GM19455 (cell line): ENCODE results near the gene USP34.
A peak's percentile ranks its signal among the peaks of the same experiment; 100 is the strongest.
"Not testable (repeated sequence)": the region's sequence is repeated elsewhere in the genome, so short reads cannot be mapped to it uniquely, and the experiment has no call there.

ENCODE experiments used
- ATAC-seq: cut with Tn5 transposase; IDR thresholded peaks from one replicate; pipeline ENCODE4 v1.9.1; 2021; ENCODE audit not compliant: unreplicated experiment

USP34 gene

DNA sequence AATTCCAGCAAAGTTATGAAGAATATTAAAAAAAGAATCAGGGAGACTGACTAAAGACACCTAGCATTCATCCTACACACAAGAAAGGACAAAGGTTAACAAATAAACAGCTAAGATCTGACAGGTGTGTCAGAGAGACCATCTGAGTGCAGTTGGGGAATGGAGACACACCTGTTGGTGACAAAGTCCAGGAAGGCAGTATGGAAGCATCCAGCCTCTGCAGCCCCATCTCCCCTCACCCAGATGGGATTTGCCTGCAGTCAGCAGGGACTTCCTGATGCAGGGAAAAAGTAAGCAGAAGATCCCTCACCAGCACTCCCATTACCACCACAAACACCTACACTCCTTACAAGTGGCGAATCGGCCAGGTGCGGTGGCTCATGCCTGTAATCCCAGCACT is 37.9 kb downstream of the USP34 start:
- no peak for ATAC-seq

DNA sequence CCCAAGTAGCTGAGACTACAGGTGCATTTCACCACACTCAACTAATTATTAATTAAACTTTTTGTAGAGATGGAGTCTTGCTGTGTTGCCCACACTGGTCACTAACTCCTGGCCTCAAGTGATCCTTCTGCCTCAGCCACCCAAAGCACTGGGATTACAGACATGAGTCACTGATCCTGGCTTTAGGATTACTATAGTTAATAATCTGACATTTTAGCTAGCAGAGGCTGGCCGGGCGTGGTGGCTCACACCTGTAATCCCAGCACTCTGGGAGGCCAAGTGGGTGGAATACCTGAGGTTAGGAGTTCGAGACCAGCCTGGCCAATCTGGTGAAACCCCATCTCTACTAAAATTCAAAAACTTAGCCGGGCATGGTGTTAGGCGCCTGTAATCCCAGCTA is 39.5 kb downstream of the USP34 start:
- ATAC-seq: no peak

GRCh38 chr2:61426267-61426897 is 44.5 kb downstream of the USP34 start:
- peak; percentile 62 for ATAC-seq

- ATAC-seq: no peak
Observed at GRCh38 chr2:61425605-61426155, 45.2 kb downstream of the USP34 start.

GRCh38 chr2:61423714-61424113 is 47.2 kb downstream of the USP34 start:
- no peak for ATAC-seq

DNA sequence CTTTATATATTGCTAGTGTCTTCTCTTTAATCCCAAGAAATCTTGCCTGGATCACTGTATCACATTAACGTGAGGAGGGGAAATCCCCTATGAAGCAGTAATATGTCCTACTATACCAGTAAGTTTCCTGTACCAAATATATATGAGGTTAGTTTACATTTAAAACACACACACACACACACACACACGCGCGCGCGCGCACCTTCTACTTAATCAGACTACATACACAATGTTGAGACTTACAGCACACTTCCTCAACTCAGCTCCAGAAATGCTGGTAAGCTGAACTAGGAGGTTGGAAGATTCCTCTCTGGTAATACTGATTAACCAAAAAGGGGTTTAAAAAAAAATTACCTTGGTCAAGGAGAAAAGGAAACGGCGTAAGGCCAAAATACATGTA is 49.3 kb downstream of the USP34 start:
- no peak for ATAC-seq

- no peak for ATAC-seq
Observed at GRCh38 chr2:61420991-61421544, 49.8 kb downstream of the USP34 start.

DNA sequence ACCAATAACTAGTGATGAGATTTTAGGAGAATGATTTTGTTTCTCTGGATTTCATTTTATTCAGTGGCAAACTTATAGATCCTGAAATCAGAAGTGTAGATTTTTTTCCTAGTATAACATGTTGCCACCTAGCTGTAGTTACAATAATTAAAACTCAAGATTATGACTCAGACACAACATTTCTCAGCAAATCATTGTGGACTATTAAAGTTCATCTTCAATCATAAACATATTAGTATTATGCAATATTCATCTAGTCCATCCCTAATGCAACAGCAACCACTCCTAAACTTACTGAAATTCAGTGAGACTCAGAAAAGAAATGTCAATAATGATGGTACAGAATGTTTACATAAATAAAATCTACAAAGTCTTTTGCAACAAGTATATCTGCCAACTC is 51.3 kb downstream of the USP34 start:
- no peak for ATAC-seq

DNA sequence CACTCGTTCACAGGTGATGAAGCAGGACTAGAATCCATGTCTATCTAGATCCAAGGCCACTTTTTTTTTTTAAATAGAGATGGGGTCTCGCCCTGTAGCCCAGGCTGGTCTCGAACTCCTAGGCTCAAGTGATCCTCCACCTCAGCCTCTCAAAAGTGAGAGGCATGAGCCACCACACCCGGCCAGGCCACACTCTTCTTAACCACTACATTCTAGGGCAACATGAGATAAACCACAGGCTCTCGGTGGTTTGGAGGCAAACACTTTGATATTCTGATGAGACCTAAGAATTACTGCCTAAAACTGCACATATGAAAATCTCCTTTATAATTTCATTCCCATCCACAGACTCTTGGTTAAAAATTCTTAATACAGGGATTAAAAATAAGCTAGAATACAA is 51.8 kb downstream of the USP34 start:
- no peak for ATAC-seq

DNA sequence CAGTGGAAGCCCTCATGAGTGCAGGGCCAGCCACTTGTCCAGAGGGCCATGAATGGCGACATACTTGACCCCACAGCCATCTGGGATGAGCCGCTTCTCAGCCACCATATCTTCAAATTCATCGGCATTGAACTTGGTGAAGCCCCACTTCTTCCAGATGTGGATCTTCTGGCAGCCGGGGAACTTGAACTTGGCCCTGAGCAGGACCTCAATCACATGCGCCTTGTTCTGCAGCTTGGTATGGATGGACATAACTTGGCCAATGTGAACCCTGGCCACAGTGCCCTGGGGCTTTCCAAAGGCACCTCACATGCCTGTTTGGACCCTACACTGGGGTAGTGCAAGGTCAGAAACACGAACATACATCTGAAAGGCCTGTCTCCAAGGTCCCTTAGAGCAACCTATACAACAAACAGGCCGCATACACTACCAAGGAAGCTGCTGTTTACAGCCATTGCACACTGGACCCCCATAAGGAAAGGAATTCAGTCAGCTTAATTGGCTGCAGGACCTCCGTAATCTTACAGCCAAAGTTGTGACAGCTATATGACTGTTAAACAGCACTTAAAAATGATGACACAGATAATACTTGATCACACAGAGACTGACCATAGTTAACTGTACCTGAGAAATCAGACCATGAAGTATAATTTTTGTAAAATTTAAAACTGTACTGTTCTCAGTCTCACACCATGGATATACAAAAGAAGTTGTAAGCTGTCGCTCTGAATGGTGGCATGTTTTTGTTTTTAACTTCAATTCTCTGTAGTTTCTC is 53.8 kb downstream of the USP34 start:
- ATAC-seq: no peak

DNA sequence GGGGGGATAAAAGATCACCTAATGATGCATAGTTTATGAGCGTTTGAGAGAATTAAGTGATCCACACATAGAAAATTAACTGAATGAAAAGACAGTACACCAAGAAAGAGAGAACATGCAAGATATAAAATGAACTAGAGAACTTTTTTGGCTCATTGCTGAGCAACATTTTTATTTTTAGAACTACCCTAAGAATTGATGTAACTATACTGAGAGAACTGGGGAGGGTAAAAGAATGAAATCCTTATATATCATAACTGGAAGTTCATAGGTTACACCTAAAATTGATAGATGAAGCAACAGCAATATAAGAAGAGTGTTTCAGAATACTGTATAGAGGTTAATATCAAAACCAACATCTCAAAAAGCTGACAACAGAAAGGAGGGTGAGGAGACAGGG is 55.6 kb downstream of the USP34 start:
- ATAC-seq: no peak

DNA sequence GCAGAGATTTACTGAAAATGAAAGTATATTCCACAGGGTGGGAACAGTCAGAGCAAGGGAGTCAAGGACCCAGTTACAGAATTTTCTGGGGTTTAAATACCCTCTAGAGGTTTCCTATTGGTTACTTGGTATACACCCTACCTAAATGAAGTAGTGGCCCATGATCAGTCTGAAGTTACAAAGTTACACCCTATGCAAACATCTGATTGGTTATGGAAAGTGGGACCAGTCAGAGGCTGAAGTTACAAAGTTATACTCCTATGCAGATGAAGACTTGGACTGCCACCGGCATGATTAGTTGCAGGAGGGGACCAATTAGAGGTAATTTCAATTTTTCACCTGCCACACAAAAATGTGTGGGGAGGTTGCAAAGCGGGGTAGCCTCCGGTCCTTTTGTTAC is 56.2 kb downstream of the USP34 start:
- no peak for ATAC-seq

GRCh38 chr2:61411109-61411508 is 59.8 kb downstream of the USP34 start:
- ATAC-seq: no peak

GRCh38 chr2:61410185-61410584 is 60.7 kb downstream of the USP34 start:
- no peak for ATAC-seq

DNA sequence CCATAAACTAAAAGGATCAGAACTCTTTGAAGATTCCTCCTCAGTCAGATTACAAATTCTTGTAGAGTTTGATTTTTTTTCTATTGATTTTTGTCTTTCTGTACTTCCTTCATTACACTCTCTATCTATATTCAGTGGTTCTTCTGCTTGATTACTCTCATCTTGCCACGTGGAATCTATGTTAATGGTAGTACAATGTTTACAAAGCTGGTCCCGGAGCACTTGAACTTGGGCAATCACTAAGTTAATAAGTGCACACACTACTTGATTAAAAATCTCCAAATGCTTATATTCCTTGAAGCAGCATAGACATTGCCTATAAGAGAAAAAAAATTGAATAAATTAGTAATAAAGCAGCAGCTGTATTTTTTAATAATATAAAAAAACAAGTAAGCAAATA is 65.1 kb downstream of the USP34 start:
- no peak for ATAC-seq

- ATAC-seq: no peak
Observed at GRCh38 chr2:61404438-61404837, 66.4 kb downstream of the USP34 start.

- ATAC-seq: no peak
Observed at GRCh38 chr2:61398413-61398812, 72.5 kb downstream of the USP34 start.

- no peak for ATAC-seq
Observed at GRCh38 chr2:61396005-61396404, 74.9 kb downstream of the USP34 start.

GRCh38 chr2:61387588-61387987 is 83.3 kb downstream of the USP34 start:
- not testable (repeated sequence) for ATAC-seq

DNA sequence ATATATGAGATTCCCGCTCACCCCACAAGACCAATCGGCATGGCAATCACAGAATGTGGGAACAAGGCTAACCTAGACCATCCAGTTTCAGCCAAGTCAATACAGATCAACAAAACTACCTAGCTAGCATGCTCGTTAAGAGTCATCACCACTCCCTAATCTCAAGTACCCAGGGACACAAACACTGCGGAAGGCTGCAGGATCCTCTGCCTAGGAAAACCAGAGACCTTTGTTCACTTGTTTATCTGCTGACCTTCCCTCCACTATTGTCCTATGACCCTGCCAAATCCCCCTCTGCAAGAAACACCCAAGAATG is 90.0 kb downstream of the USP34 start:
- not testable (repeated sequence) for ATAC-seq

- no peak for ATAC-seq
Observed at GRCh38 chr2:61380056-61380881, 90.6 kb downstream of the USP34 start.
